HK-2 (cell line): Measurements from ENCODE around the gene RNU7-1.

ENCODE experiments used
- DNase-seq: peaks from one replicate; pipeline ENCODE4 v3.0.0-alpha.2; 2018; ENCODE audit not compliant: unreplicated experiment

RNU7-1 gene

GRCh38 chr12:6917491-6918231 lies 26.0 kb upstream of the RNU7-1 start:
- DNase-seq, result peak; percentile 54

- no peak for DNase-seq
These were observed 24.0 kb upstream of the RNU7-1 start for GRCh38 chr12:6919588-6919987.

GRCh38 chr12:6921539-6921938 lies 22.1 kb upstream of the RNU7-1 start:
- DNase-seq, result no peak

- no peak for DNase-seq
These were observed 21.3 kb upstream of the RNU7-1 start for GRCh38 chr12:6921996-6922946.

GRCh38 chr12:6923003-6923732 lies 20.4 kb upstream of the RNU7-1 start:
- DNase-seq, result no peak

- no peak for DNase-seq
These were observed 19.8 kb upstream of the RNU7-1 start for GRCh38 chr12:6923851-6924250.

- DNase-seq, result no peak
These were observed 18.4 kb upstream of the RNU7-1 start for GRCh38 chr12:6925239-6925539.

GRCh38 chr12:6925540-6926279 lies 17.9 kb upstream of the RNU7-1 start:
- DNase-seq, result peak; percentile 65

GRCh38 chr12:6927379-6928021 lies 16.1 kb upstream of the RNU7-1 start, which contains the start of gene ATN1:
TSS of gene ATN1 (plus strand) at chr12:6927959. CDS start at chr12:6934002, 6,043 bp downstream.
- peak; percentile 81 for DNase-seq

- DNase-seq, result no peak
These were observed 15.5 kb upstream of the RNU7-1 start for GRCh38 chr12:6928022-6928702.

GRCh38 chr12:6928703-6929407 lies 14.8 kb upstream of the RNU7-1 start:
- DNase-seq, result no peak

GRCh38 chr12:6929466-6930452 lies 13.9 kb upstream of the RNU7-1 start:
- DNase-seq, result no peak

GRCh38 chr12:6932766-6933165 lies 10.8 kb upstream of the RNU7-1 start:
- DNase-seq, result no peak

GRCh38 chr12:6934110-6934509 lies 9.5 kb upstream of the RNU7-1 start:
- DNase-seq, result no peak

- no peak for DNase-seq
These were observed 8.0 kb upstream of the RNU7-1 start for GRCh38 chr12:6935371-6936193.

- DNase-seq, result no peak
These were observed 7.4 kb upstream of the RNU7-1 start for GRCh38 chr12:6936194-6936635.

- no peak for DNase-seq
These were observed 6.8 kb upstream of the RNU7-1 start for GRCh38 chr12:6936636-6937480.
